GM19043 (cell line): Measurements from ENCODE around the gene TCP1.
"Not testable (repeated sequence)": the region's sequence is repeated elsewhere in the genome, so short reads cannot be mapped to it uniquely, and the experiment has no call there.

Source experiments
- ATAC-seq: cut with Tn5 transposase; IDR thresholded peaks from one replicate; pipeline ENCODE4 v1.9.1; 2021; ENCODE audit warnings: low read depth; ENCODE audit not compliant: unreplicated experiment

The TCP1 gene

GRCh38 chr6:159745081-159745480 lies 44.3 kb downstream of the TCP1 start:
- no peak for ATAC-seq

- ATAC-seq = no peak
These were observed 47.2 kb downstream of the TCP1 start for GRCh38 chr6:159742165-159742564.

- no peak for ATAC-seq
These were observed 50.1 kb downstream of the TCP1 start for GRCh38 chr6:159739341-159739740.

- no peak for ATAC-seq
These were observed 52.5 kb downstream of the TCP1 start for GRCh38 chr6:159736908-159737307.

- ATAC-seq = not testable (repeated sequence)
These were observed 56.0 kb downstream of the TCP1 start for GRCh38 chr6:159733395-159733794.

GRCh38 chr6:159732550-159732949 lies 56.9 kb downstream of the TCP1 start:
- ATAC-seq = not testable (repeated sequence)

GRCh38 chr6:159730332-159730676 lies 59.1 kb downstream of the TCP1 start:
- no peak for ATAC-seq

- ATAC-seq = no peak
These were observed 59.6 kb downstream of the TCP1 start for GRCh38 chr6:159729598-159730331.

- ATAC-seq = no peak
These were observed 60.9 kb downstream of the TCP1 start for GRCh38 chr6:159728531-159728964.
